HepG2 (cell line): ENCODE data around the gene XXYLT1. TPM values are rescaled to one million over a fixed set of nuclear protein-coding genes. Genes with fewer than 3 reads are reported as not detected.

Source experiments
- ATAC-seq: fragments of 200-7000 bp; cut with Tn5 transposase; 3 replicates; pipeline ENCODE4 v1.9.1; 2020; ENCODE audit warnings: mild to moderate bottlenecking, moderate library complexity
- BruUV-seq: library from RNA; stranded (reverse); fragments of 400-500 nt; replicated peaks from 2 replicates; lab custom pipeline; 2021; lab: Mats Ljungman, UMichigan
- CTCF ChIA-PET: fragments of 300-600 bp; formaldehyde crosslinking; extraction: SDS; loops from one replicate; lab custom pipeline; 2021; ENCODE audit warnings: low total read pairs, inconsistent platforms, low intra/inter-chr PET ratio; lab: Yijun Ruan, JAX
- POLR2A ChIA-PET: fragments of 350-600 bp; sonication (Branson Sonifier 250); formaldehyde crosslinking; loops from one replicate; lab custom pipeline; 2020; ENCODE audit warnings: antibody characterized with exemption, inconsistent platforms; lab: Yijun Ruan, JAX
- DNase-seq: peaks from one replicate; pipeline ENCODE4 v3.0.0-alpha.2; 2015; ENCODE audit warnings: low spot score
- FAIRE-seq: peaks from 3 replicates; lab custom pipeline; 2011; peaks lifted over from hg19 to GRCh38; lab: Jason Lieb, UNC
- H2AFZ ChIP-seq: one replicate; pipeline ENCODE4 v1.6.1; 2011; ENCODE audit warnings: low read length, inconsistent platforms
- H3K27ac ChIP-seq: fragments of 300-600 bp; 3 replicates; pipeline ENCODE4 v1.8.0; 2011; ENCODE audit warnings: mixed run types, mild to moderate bottlenecking, mixed read lengths, low read length, inconsistent platforms; ENCODE audit not compliant: insufficient read depth; ENCODE audit errors: extremely low read length
- H3K27me3 ChIP-seq, 2 experiments: fragments of 200-600 bp in 1 of 2; 2 replicates in 1 of 2; 3 replicates in 1 of 2; pipeline versions ENCODE4 v1.6.0 to v1.8.0; 2011; ENCODE audit warnings: low read length in 2 of 2, mild to moderate bottlenecking in 2 of 2, moderate library complexity in 2 of 2, inconsistent platforms in 1 of 2; ENCODE audit not compliant: insufficient read depth in 2 of 2, control insufficient read depth in 1 of 2
- H3K36me3 ChIP-seq, 2 experiments: fragments of 200-600 bp in 1 of 2; replicated peaks in 1 of 2; 2 replicates in 1 of 2; 3 replicates in 1 of 2; pipeline versions ENCODE4 v1.5.1 to v1.8.0; 2011; ENCODE audit warnings: low read length in 2 of 2, inconsistent platforms in 1 of 2; ENCODE audit not compliant: insufficient read depth in 2 of 2, control insufficient read depth in 1 of 2
- H3K4me1 ChIP-seq: 2 replicates; pipeline ENCODE4 v1.5.1; 2012; ENCODE audit warnings: low read length, inconsistent platforms; ENCODE audit not compliant: insufficient read depth
- H3K4me2 ChIP-seq: 2 replicates; pipeline ENCODE4 v1.6.0; 2011; ENCODE audit warnings: low read depth, low read length, inconsistent platforms
- H3K4me3 ChIP-seq, 3 experiments: fragments of 200-600 bp in 1 of 3; sonication (generic), shearing (Covaris generic) in 1 of 3; replicated peaks in 1 of 3; 2 replicates each; pipeline ENCODE4 v1.5.1; 2011 to 2016; ENCODE audit warnings: low read length in 3 of 3, inconsistent platforms in 2 of 3, low read depth in 2 of 3, mild to moderate bottlenecking in 2 of 3, control low read depth in 1 of 3, mixed read lengths in 1 of 3; ENCODE audit not compliant: insufficient read depth in 1 of 3
- H3K79me2 ChIP-seq: one replicate; pipeline ENCODE4 v1.6.1; 2011; ENCODE audit warnings: low read length, inconsistent platforms; ENCODE audit not compliant: insufficient read depth
- H3K9ac ChIP-seq: 2 replicates; pipeline ENCODE4 v1.6.0; 2011; ENCODE audit warnings: mild to moderate bottlenecking, low read depth, low read length, inconsistent platforms; ENCODE audit not compliant: insufficient read depth
- H3K9me3 ChIP-seq: 2 replicates; pipeline ENCODE4 v1.5.1; 2012; ENCODE audit warnings: mild to moderate bottlenecking, low read length
- H4K20me1 ChIP-seq: 2 replicates; pipeline ENCODE4 v1.6.0; 2011; ENCODE audit warnings: inconsistent platforms, mild to moderate bottlenecking, low read length, moderate library complexity; ENCODE audit not compliant: insufficient read depth
- FOXM1 ChIP-seq: sonication (generic); formaldehyde crosslinking; IDR thresholded peaks from 2 replicates; pipeline ENCODE4 v1.5.0; 2020; ENCODE audit warnings: missing genetic modification reagents
- IKZF4 ChIP-seq: sonication (generic); formaldehyde crosslinking; IDR thresholded peaks from 2 replicates; pipeline ENCODE4 v1.5.1; 2020; ENCODE audit warnings: borderline replicate concordance, mild to moderate bottlenecking, low read depth, missing genetic modification reagents; ENCODE audit errors: not compliant biosample characterization
- PLRG1 ChIP-seq: fragments of 450-650 bp; conservative IDR thresholded peaks from 2 replicates; pipeline ENCODE4 v1.6.1; 2016
- REST ChIP-seq, 2 experiments: IDR thresholded peaks; 2 replicates each; pipeline ENCODE4 v1.6.1; 2011 to 2012; ENCODE audit warnings: low read length in 2 of 2, borderline replicate concordance in 1 of 2, low read depth in 1 of 2, mild to moderate bottlenecking in 1 of 2, moderate library complexity in 1 of 2
- ZBTB44 ChIP-seq: sonication (generic); formaldehyde crosslinking; IDR thresholded peaks from 2 replicates; pipeline ENCODE4 v1.4.0; 2020; ENCODE audit warnings: missing genetic modification reagents
- ZNF597 ChIP-seq: sonication (generic); formaldehyde crosslinking; IDR thresholded peaks from 2 replicates; pipeline ENCODE4 v1.5.0; 2020; ENCODE audit warnings: missing genetic modification reagents
- ZNF639 ChIP-seq: conservative IDR thresholded peaks from 2 replicates; pipeline ENCODE4 v1.6.1; 2018; ENCODE audit warnings: missing genetic modification reagents
- ZNF75D ChIP-seq: sonication (generic); formaldehyde crosslinking; IDR thresholded peaks from 2 replicates; pipeline ENCODE4 v1.8.1; 2023; ENCODE audit warnings: missing genetic modification reagents, mild to moderate bottlenecking, borderline replicate concordance
- whole genome bisulfite sequencing: methylation state at CpG from one replicate; pipeline ENCODE4 v1.1.6; 2017; ENCODE audit warnings: low lambda C conversion rate; 5-methylcytosine and 5-hydroxymethylcytosine counted together
- in situ Hi-C: cut with HindIII; loops from 2 replicates; pipeline ENCODE4 v1.10.0; 2017; ENCODE audit warnings: low pct_unique_long_range_greater_than_20kb; ENCODE audit not compliant: extremely low pct_ligation_motif_present
- intact Hi-C: fragments of 100-400 bp; cut with micrococcal nuclease; formaldehyde crosslinking; loops from one replicate; pipeline ENCODE4 v1.10.0; 2022; ENCODE audit not compliant: unreplicated experiment
- polyA plus RNA-seq, 8 experiments: library from polyadenylated mRNA; depleted of rRNA in 3 of 8; stranded (reverse) in 7 of 8; unstranded in 1 of 8; fragments of >200 nt; fragmentation: Illumina TruSeq in 4 of 8; extraction: Trizol in 4 of 8; gene quantifications; 2 replicates each; pipeline versions ENCODE4 v1.2.1 to v1.2.3, GENCODE V29; 2011 to 2016; ENCODE audit warnings: low read depth in 4 of 8, missing spikeins in 1 of 8, mixed read lengths in 1 of 8; ENCODE audit not compliant: insufficient read depth in 1 of 8
- total RNA-seq, 5 experiments: library from RNA; depleted of rRNA; stranded (reverse); fragments of >200 nt; fragmentation: Illumina TruSeq; extraction: Trizol; gene quantifications; 2 replicates each; pipeline ENCODE4 v1.2.3, GENCODE V29; 2016; ENCODE audit warnings: low read depth in 1 of 5

XXYLT1 gene
- total and polyA plus RNA-seq, 2 of the 13 experiments (the other 11 are each of a cell fraction or from before 2014, with no cell fraction given) = 17.7 to 19.0 TPM

- 54% methylated on average over 9 of the region's 17 CpGs for WGBS
- CTCF ChIA-PET = no interaction called here
- Histone ChIP-seq H3K4me3 (no peak overlapping the region), H3K36me3 (no peaks in the 10 kb centered on the region), H4K20me1 (no peaks in the 10 kb centered on the region), H3K79me2 (no peaks in the 10 kb centered on the region), H2AFZ (no peak overlapping the region), H3K4me2 (no peak overlapping the region), H3K4me1 (peaks cover 15% of the 10 kb centered on the region), H3K27ac (no peak overlapping the region), H3K9ac (no peak overlapping the region), H3K27me3 (peaks cover 7 to 66% of the 10 kb centered on the region in 2 experiments; a peak in 4 of 5 replicates), H3K9me3 (no peaks in the 10 kb centered on the region)
- peak; percentile 14; the same call in 2 of the 3 replicates for ATAC-seq
- no peak for TF ChIP-seq REST (IDR thresholded peaks at IDR 0.05; ENCODE audit: borderline replicate concordance in 1 of 2, low read depth in 1 of 2, low read length in 2 of 2)
- no peak for TF ChIP-seq ZNF75D
- no peak for TF ChIP-seq ZNF639 (CRISPR knock-in tag)
- no peak for TF ChIP-seq PLRG1
- TF ChIP-seq FOXM1 (CRISPR knock-in tag) = no peak
- TF ChIP-seq ZNF597 (CRISPR knock-in tag) = no peak
- TF ChIP-seq ZBTB44 = no peak
- TF ChIP-seq IKZF4 (CRISPR knock-in tag) = no peak
- intact Hi-C loops (no loop called here), in situ Hi-C loops (no loop called here)
- no peak for DNase-seq
- POLR2A ChIA-PET = no interaction called here
- no TSS peak for BruUV-seq
- FAIRE-seq = no peak
These were observed 225.3 kb downstream of the XXYLT1 start for GRCh38 chr3:195045481-195046210.
